ENCODE data around the gene DUXB.

Gene DUXB

DNA sequence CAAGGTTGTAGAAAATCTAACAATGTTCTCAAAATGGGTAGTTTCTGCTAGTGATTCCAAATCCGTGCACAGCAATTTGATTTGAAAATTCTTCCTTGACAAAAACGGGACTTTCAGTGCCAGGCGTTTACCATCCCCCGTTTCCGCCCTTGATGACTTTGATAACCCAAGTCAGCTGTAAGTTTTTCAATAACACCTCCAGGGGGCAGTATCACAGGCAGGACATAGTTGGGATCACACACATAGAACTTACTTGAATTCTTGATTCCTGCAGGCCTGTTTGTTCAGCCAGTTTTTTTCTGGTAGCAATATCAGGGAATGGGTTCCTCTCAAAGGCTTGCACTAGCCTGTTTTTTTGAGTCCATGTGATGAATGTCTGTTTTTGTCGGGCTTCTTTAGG lies 5.6 kb downstream of the DUXB start:
- DNase-seq (ENCODE audit: low read depth in 1 of 2, low spot score in 1 of 2): no peak
- no peak overlapping the region for H3K4me3 ChIP-seq (replicated peaks; ENCODE audit: insufficient read depth, low read length)
- H3K27ac ChIP-seq (replicated peaks): no peak overlapping the region
- no peaks in the 10 kb centered on the region for H3K27me3 ChIP-seq (ENCODE audit: insufficient read depth, poor library complexity, severe bottlenecking)
- TF ChIP-seq GABPA (IDR thresholded peaks at IDR 0.05; ENCODE audit: low read depth): no peak

DNA sequence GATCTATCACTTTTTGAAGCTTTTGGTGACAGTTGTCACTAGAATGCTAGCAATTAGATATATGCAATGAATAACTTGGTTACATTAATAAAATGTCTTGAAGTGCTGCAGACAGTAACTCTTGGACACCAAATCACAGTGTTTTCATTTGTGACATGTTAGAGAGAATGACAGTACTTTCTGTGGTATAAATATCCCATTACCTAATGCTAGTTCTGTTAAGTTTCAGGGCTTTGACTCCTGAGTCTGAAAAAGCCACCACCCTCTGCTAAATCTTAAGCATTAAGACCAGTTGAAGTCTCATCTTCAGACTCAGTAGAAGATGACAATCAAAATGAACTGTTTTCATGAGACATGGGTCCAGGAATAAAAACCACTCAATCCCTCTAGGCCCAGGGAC lies 13.9 kb downstream of the DUXB start:
- no peaks in the 10 kb centered on the region for H3K27me3 ChIP-seq (ENCODE audit: insufficient read depth, poor library complexity, severe bottlenecking)
- DNase-seq (ENCODE audit: low read depth in 1 of 2, low spot score in 1 of 2): no peak
- no peak overlapping the region for H3K4me3 ChIP-seq (replicated peaks; ENCODE audit: insufficient read depth, low read length)
- no peak overlapping the region for H3K27ac ChIP-seq (replicated peaks)
- TF ChIP-seq SPI1 (IDR thresholded peaks at IDR 0.05; ENCODE audit: borderline replicate concordance, low read depth): no peak
- no peak for TF ChIP-seq GABPA (IDR thresholded peaks at IDR 0.05; ENCODE audit: low read depth)
- TF ChIP-seq, protein P1, sequence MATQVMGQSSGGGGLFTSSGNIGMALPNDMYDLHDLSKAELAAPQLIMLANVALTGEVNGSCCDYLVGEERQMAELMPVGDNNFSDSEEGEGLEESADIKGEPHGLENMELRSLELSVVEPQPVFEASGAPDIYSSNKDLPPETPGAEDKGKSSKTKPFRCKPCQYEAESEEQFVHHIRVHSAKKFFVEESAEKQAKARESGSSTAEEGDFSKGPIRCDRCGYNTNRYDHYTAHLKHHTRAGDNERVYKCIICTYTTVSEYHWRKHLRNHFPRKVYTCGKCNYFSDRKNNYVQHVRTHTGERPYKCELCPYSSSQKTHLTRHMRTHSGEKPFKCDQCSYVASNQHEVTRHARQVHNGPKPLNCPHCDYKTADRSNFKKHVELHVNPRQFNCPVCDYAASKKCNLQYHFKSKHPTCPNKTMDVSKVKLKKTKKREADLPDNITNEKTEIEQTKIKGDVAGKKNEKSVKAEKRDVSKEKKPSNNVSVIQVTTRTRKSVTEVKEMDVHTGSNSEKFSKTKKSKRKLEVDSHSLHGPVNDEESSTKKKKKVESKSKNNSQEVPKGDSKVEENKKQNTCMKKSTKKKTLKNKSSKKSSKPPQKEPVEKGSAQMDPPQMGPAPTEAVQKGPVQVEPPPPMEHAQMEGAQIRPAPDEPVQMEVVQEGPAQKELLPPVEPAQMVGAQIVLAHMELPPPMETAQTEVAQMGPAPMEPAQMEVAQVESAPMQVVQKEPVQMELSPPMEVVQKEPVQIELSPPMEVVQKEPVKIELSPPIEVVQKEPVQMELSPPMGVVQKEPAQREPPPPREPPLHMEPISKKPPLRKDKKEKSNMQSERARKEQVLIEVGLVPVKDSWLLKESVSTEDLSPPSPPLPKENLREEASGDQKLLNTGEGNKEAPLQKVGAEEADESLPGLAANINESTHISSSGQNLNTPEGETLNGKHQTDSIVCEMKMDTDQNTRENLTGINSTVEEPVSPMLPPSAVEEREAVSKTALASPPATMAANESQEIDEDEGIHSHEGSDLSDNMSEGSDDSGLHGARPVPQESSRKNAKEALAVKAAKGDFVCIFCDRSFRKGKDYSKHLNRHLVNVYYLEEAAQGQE (IDR thresholded peaks at IDR 0.05; ENCODE audit: insufficient replicate concordance, low read depth): no peak
- TF ChIP-seq POLR2AphosphoS5 (IDR thresholded peaks at IDR 0.05; ENCODE audit: low read depth): no peak
- TF ChIP-seq, protein P2, sequence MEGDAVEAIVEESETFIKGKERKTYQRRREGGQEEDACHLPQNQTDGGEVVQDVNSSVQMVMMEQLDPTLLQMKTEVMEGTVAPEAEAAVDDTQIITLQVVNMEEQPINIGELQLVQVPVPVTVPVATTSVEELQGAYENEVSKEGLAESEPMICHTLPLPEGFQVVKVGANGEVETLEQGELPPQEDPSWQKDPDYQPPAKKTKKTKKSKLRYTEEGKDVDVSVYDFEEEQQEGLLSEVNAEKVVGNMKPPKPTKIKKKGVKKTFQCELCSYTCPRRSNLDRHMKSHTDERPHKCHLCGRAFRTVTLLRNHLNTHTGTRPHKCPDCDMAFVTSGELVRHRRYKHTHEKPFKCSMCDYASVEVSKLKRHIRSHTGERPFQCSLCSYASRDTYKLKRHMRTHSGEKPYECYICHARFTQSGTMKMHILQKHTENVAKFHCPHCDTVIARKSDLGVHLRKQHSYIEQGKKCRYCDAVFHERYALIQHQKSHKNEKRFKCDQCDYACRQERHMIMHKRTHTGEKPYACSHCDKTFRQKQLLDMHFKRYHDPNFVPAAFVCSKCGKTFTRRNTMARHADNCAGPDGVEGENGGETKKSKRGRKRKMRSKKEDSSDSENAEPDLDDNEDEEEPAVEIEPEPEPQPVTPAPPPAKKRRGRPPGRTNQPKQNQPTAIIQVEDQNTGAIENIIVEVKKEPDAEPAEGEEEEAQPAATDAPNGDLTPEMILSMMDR (IDR thresholded peaks at IDR 0.05; ENCODE audit: insufficient read depth, low read length): no peak

DNA sequence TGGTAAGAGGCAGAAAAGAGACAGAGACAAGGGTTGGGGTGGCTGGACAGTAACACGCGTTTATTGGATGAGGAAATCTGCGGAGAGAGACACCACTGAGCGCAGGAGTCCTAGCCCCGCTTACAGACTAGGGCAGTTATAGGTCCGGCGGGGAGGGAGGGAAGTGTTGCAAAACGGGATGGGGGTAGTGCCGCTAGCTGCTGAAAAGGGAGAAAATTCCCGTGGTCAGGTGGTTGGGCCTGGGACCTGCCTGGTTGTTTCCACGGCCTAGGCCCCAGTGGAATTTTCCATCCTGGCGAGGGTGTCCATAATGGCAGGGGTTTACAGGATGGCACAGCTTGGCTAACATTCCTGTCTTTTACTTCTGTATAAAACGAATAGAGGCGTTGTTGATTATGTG lies 19.0 kb downstream of the DUXB start:
- Histone ChIP-seq H3K4me3 (replicated peaks; ENCODE audit: insufficient read depth, low read length) (no peak overlapping the region), H3K27me3 (ENCODE audit: insufficient read depth, poor library complexity, severe bottlenecking) (no peaks in the 10 kb centered on the region), H3K27ac (replicated peaks) (no peak overlapping the region)
- TF ChIP-seq POLR2AphosphoS5 (IDR thresholded peaks at IDR 0.05; ENCODE audit: low read depth) (no peak), SPI1 (IDR thresholded peaks at IDR 0.05; ENCODE audit: borderline replicate concordance, low read depth) (no peak), GABPA (IDR thresholded peaks at IDR 0.05; ENCODE audit: low read depth) (no peak)
- TF ChIP-seq, protein P1 (IDR thresholded peaks at IDR 0.05; ENCODE audit: insufficient replicate concordance, low read depth): no peak
- TF ChIP-seq, protein P2 (IDR thresholded peaks at IDR 0.05; ENCODE audit: insufficient read depth, low read length): no peak
- no peak for DNase-seq (ENCODE audit: low read depth in 1 of 2, low spot score in 1 of 2)

DNA sequence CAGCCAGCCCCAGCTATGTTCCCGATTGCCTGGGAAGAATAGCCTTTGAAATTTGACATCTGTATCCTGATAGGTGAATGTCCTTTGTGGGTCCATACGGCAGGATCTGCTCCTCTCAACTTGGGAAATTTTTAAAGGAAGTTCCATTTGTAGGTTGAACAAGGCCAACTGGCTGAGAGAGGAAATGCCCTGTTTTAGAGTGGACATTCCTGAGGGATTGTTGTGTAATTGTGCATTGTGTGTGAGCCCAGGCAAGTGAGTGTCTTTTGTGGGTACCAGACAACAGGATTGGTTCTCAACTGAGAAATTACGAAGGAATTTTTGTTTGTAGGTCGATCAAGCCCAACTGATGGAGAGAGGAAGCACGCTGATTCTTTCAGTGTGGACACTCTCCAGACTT lies 21.9 kb downstream of the DUXB start:
- H3K4me3 ChIP-seq (replicated peaks; ENCODE audit: insufficient read depth, low read length): no peak overlapping the region
- no peak overlapping the region for H3K27ac ChIP-seq (replicated peaks)
- H3K27me3 ChIP-seq (ENCODE audit: insufficient read depth, poor library complexity, severe bottlenecking): no peaks in the 10 kb centered on the region
- TF ChIP-seq, protein P1 (IDR thresholded peaks at IDR 0.05; ENCODE audit: insufficient replicate concordance, low read depth): no peak
- TF ChIP-seq SPI1 (IDR thresholded peaks at IDR 0.05; ENCODE audit: borderline replicate concordance, low read depth): no peak
- no peak for TF ChIP-seq GABPA (IDR thresholded peaks at IDR 0.05; ENCODE audit: low read depth)
- TF ChIP-seq, protein P2 (IDR thresholded peaks at IDR 0.05; ENCODE audit: insufficient read depth, low read length): no peak
- TF ChIP-seq POLR2AphosphoS5 (IDR thresholded peaks at IDR 0.05; ENCODE audit: low read depth): no peak
- DNase-seq (ENCODE audit: low read depth in 1 of 2, low spot score in 1 of 2): no peak

Data from HL-60 (cell line).